GM18508 (cell line): Measurements from ENCODE around the gene KHSRP.

ENCODE experiments used
- ATAC-seq: cut with Tn5 transposase; IDR thresholded peaks from one replicate; pipeline ENCODE4 v1.9.1; 2021; ENCODE audit warnings: moderate number of reproducible peaks; ENCODE audit not compliant: insufficient read depth, unreplicated experiment

KHSRP gene

GRCh38 chr19:6394831-6395230, 29.8 kb downstream of the KHSRP start:
- no peak for ATAC-seq

GRCh38 chr19:6393983-6394412, 30.6 kb downstream of the KHSRP start:
- ATAC-seq, result no peak

- no peak for ATAC-seq
These were observed 31.3 kb downstream of the KHSRP start, which contains the start of gene GTF2F1 for GRCh38 chr19:6393074-6393982. GTF2F1 (minus strand) TSS chr19:6393164; CDS start chr19:6392995, 169 bp downstream.

- no peak for ATAC-seq
These were observed 32.2 kb downstream of the KHSRP start for GRCh38 chr19:6392221-6393073.

GRCh38 chr19:6387372-6387771, 37.2 kb downstream of the KHSRP start:
- no peak for ATAC-seq

GRCh38 chr19:6384381-6384780, 40.2 kb downstream of the KHSRP start:
- ATAC-seq, result no peak

GRCh38 chr19:6383188-6383587, 41.4 kb downstream of the KHSRP start:
- ATAC-seq, result no peak

- ATAC-seq, result no peak
These were observed 43.4 kb downstream of the KHSRP start for GRCh38 chr19:6381030-6381750.

- no peak for ATAC-seq
These were observed 44.9 kb downstream of the KHSRP start for GRCh38 chr19:6379744-6380143.

GRCh38 chr19:6378486-6378885, 46.1 kb downstream of the KHSRP start:
- no peak for ATAC-seq

GRCh38 chr19:6378041-6378440, 46.6 kb downstream of the KHSRP start:
- ATAC-seq, result no peak

- ATAC-seq, result no peak
These were observed 48.0 kb downstream of the KHSRP start for GRCh38 chr19:6376512-6377190.

GRCh38 chr19:6375411-6376010, 49.1 kb downstream of the KHSRP start, which contains the start of gene PSPN:
PSPN (minus strand) TSS chr19:6375933; CDS start chr19:6375849, 84 bp downstream.
- no peak for ATAC-seq

- ATAC-seq, result no peak
These were observed 49.8 kb downstream of the KHSRP start for GRCh38 chr19:6374711-6375410.

GRCh38 chr19:6374161-6374709, 50.4 kb downstream of the KHSRP start:
- ATAC-seq, result no peak

GRCh38 chr19:6373813-6374108, 50.9 kb downstream of the KHSRP start:
- ATAC-seq, result no peak

GRCh38 chr19:6373096-6373812, 51.4 kb downstream of the KHSRP start:
- no peak for ATAC-seq

- ATAC-seq, result peak; percentile 73
These were observed 52.0 kb downstream of the KHSRP start, which contains the start of gene ALKBH7 for GRCh38 chr19:6372594-6373095. ALKBH7 (plus strand) TSS chr19:6372794; CDS start chr19:6372821, 27 bp downstream.
